Spinal cord (tissue), 10 donors: ENCODE measurements around the gene NRIP3. TPM values are rescaled to one million over a fixed set of nuclear protein-coding genes. Genes with fewer than 3 reads are reported as not detected.
"Not testable (repeated sequence)": the region's sequence is repeated elsewhere in the genome, so short reads cannot be mapped to it uniquely, and the experiment has no call there.

Source experiments
- DNase-seq, 6 donors: peaks; one replicate each; pipeline versions ENCODE4 v3.0.0 to v3.0.0-alpha.2; 2013 to 2015; ENCODE audit warnings: low spot score in 6 of 6, low read depth in 4 of 6
- H3K27ac ChIP-seq: one replicate; pipeline ENCODE4 v1.5.1; 2013; ENCODE audit warnings: low read depth, low read length, control low read depth
- H3K27me3 ChIP-seq: one replicate; pipeline ENCODE4 v1.6.1; 2013; ENCODE audit warnings: low read length; ENCODE audit not compliant: control insufficient read depth, insufficient read depth
- H3K36me3 ChIP-seq: one replicate; pipeline ENCODE4 v1.6.1; 2013; ENCODE audit warnings: low read length; ENCODE audit not compliant: control insufficient read depth, insufficient read depth
- H3K4me1 ChIP-seq: one replicate; pipeline ENCODE4 v1.6.1; 2013; ENCODE audit warnings: low read length; ENCODE audit not compliant: control insufficient read depth, insufficient read depth
- H3K4me3 ChIP-seq: one replicate; pipeline ENCODE4 v1.5.1; 2013; ENCODE audit warnings: low read depth, low read length, control low read depth
- H3K9me3 ChIP-seq: one replicate; pipeline ENCODE4 v1.6.1; 2013; ENCODE audit warnings: low read length; ENCODE audit not compliant: control insufficient read depth, insufficient read depth
- WGBS: methylation state at CpG from one replicate; pipeline ENCODE4 v1.1.5; 2013; ENCODE audit warnings: missing lambda C conversion rate; ENCODE audit not compliant: insufficient coverage; 5-methylcytosine and 5-hydroxymethylcytosine counted together
- polyA plus RNA-seq, 2 donors: library from polyadenylated mRNA; unstranded; fragments of 120-200 nt; gene quantifications; one replicate each; pipeline ENCODE4 v1.2.1, GENCODE V29; 2013; ENCODE audit not compliant: insufficient read length in 2 of 2
- total RNA-seq, 2 donors: library from RNA; depleted of rRNA in 1 of 2; stranded (reverse); fragments of 120-200 nt in 1 of 2; fragments of >200 nt in 1 of 2; gene quantifications; one replicate each; pipeline versions ENCODE4 v1.2.3 to v1.2.4, GENCODE V29; 2013 to 2014
- donor health status: healthy.

The NRIP3 gene
- total and polyA plus RNA-seq, 4 donors, result 9.9 to 57.1 (median 29.4) TPM

DNA sequence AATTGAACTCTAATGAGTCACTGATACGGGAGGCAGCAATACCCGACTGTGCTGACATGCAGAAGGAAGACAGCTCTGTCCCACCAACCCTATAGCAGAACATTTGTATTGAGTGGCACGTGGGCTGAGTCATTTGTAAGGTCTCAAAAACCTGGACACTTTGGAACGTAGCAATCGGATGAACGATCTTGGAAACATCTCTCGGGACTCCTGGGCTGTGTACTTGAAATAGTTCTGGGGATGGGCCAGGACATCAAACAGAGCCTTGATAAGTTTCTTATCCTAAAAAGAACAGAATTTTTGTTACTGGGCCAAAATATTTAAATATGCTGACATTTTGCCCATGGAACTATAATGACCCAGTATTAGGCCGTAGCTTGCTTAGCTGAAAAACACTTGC, 17.1 kb upstream of the NRIP3 start:
- H3K27me3 ChIP-seq, result no peaks in the 10 kb centered on the region
- H3K4me3 ChIP-seq, result no peak overlapping the region
- 67% methylated on average over 4 of the region's 8 CpGs for WGBS
- H3K36me3 ChIP-seq, result no peaks in the 10 kb centered on the region
- H3K27ac ChIP-seq, result no peak overlapping the region
- peaks cover 6% of the 10 kb centered on the region for H3K4me1 ChIP-seq
- DNase-seq, result no peak
- no peaks in the 10 kb centered on the region for H3K9me3 ChIP-seq

DNA sequence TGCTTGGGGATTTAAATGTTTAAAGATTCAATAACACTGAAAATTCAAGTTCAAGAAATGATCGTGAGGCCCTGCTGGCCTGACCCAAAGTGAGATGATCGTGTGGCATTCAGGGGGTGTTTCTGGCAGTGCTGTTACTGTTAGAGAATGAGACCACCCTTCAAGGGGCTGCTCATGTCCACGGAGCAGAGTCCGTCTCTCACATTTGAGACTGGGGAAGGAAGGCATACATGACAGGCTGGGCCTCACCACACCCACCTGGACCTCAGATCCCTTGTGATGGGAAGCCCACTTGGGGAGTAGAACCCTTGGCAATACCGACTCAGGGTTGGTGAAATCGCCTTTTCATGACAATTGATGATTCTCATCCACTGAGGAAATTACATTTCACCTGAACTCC, 16.1 kb upstream of the NRIP3 start:
- 95% methylated on average over 4 of the region's 6 CpGs for WGBS

DNA sequence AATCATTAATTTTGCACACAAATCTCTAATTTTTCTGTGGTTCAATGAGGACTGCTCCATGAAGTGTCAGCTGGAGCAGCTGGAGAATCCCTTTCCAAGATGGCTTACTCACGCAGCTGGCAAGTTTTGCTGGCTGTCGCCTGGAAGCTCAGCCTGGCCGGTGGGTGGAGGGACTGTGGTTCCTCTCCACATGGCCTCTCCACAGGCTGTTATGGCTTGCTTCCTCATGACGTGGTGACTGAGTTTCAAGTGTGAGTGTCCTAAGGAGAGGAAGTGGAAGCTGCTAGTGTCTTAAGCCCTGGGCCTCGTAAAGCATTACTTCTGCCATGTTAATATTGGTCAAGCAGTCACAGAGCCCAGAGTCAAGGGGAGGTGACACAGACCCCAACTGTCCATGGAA, 14.0 kb upstream of the NRIP3 start:
- Histone ChIP-seq H3K9me3 (no peaks in the 10 kb centered on the region), H3K27me3 (no peaks in the 10 kb centered on the region), H3K4me1 (peaks cover 9% of the 10 kb centered on the region), H3K36me3 (no peaks in the 10 kb centered on the region), H3K27ac (no peak overlapping the region), H3K4me3 (no peak overlapping the region)
- no peak for DNase-seq
- WGBS, result 91% methylated on average over 5 of the region's 5 CpGs

More for the DNA sequence above, 16.1 kb upstream of the NRIP3 start:
- Histone ChIP-seq H3K27ac (no peak overlapping the region), H3K9me3 (no peaks in the 10 kb centered on the region), H3K27me3 (no peaks in the 10 kb centered on the region), H3K4me3 (no peak overlapping the region), H3K4me1 (peaks cover 9% of the 10 kb centered on the region), H3K36me3 (no peaks in the 10 kb centered on the region)
- DNase-seq, result no peak

DNA sequence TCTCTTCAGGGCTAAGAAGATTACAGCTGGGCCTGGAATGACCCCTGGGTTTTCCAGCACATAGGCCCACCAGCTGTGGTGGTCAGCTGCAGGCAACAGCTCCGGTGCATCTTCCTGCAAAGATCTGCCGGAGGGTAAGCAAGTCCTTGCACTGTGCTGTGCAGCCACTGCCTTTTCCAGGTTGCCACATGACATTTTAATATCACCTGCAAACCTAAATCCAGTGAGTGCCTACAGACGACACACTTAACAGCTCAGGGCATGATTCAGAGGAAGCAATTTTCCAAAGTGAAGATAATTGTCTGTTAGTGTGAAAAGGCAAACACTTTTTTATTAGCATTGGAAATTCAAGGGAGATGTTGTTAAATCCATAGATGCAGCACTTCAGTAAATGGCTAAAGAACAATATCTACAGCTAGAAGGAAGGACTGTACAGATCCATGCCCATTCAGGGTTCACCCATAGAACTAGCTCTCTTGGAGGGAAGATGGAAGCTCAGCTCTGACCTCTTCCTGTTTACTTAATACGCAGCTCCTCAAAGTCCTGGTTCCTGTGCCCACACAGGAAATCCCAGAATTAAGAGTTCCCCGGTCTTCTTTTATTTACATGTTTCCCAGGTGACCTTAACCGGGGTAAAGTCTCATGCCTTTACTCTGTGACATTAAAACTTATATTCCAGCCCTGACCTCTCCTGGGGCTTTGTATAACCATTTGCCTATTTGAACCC, 13.3 kb upstream of the NRIP3 start:
- Histone ChIP-seq H3K4me3 (no peak overlapping the region), H3K27ac (no peak overlapping the region), H3K4me1 (peaks cover 9% of the 10 kb centered on the region), H3K9me3 (no peaks in the 10 kb centered on the region), H3K36me3 (no peaks in the 10 kb centered on the region), H3K27me3 (no peaks in the 10 kb centered on the region)
- DNase-seq, result no peak
- WGBS, result 85% methylated on average over 5 of the region's 6 CpGs

DNA sequence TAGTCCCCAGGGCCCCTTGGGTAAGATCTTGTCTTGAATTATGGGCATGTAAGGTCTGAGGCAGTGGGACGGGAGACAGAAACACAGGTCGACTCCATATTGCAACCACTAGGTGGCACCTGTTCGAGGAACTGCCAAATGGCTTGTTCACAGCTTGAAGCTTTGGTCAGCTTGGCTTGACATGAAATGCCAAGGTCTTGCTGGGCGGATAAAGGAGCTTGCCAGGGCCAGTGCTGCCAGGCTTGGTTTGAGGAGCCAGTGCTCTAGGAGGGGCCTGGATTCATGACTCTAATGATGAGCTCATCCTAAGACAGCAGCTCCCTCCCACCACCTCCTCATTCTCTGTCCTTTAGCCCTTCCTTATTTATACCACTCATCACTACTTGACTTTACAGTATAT, 11.9 kb upstream of the NRIP3 start:
- no peak overlapping the region for H3K27ac ChIP-seq
- no peaks in the 10 kb centered on the region for H3K36me3 ChIP-seq
- DNase-seq, result peak in 4 of 6 donors; percentile 47 to 89 (median 68)
- H3K4me3 ChIP-seq, result no peak overlapping the region
- peaks cover 9% of the 10 kb centered on the region for H3K4me1 ChIP-seq
- H3K27me3 ChIP-seq, result no peaks in the 10 kb centered on the region
- no peaks in the 10 kb centered on the region for H3K9me3 ChIP-seq
- WGBS, result 21% methylated on average over 4 of the region's 4 CpGs

DNA sequence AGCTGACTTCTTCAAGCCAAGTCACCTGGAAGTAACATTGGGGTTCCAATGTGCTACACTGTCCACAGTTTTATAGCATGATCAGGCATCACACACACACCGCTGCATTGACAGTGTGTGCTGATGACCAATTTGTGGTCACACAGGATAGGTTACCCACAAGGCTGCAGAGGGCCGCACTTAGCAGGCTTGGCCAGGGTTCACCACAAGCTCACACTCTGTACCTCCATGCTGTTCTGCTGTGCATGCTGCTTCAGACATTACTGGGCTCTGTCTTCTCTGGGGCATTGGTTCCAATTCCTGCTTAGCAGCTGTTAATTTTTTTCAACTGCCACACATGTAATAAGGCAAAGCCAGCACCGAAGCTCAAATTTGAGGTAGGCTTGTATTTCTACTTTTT, 11.0 kb upstream of the NRIP3 start:
- WGBS, result 98% methylated on average over 2 of the region's 3 CpGs
- Histone ChIP-seq H3K27me3 (no peaks in the 10 kb centered on the region), H3K4me1 (peaks cover 9% of the 10 kb centered on the region), H3K9me3 (no peaks in the 10 kb centered on the region), H3K27ac (no peak overlapping the region), H3K4me3 (no peak overlapping the region), H3K36me3 (no peaks in the 10 kb centered on the region)
- no peak for DNase-seq

DNA sequence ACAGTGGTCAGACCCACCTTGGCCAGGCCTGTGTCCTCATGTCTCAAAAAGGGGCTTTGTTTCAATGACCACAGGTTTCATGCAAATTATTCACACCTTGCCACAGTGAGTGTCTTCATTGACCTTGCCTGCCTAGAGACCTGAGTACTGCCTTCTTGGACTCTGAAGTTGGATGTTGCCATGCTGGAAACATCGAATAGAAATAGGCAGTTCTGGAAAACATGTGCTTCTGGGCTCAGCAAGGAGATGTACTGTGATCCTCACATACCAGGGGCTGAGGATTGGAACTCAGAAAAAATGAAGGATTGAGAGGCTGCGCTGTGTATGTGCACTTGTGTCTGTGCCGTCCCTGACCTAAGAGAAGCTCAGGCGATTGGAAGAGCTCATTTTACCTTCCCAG, 9.6 kb upstream of the NRIP3 start:
- H3K9me3 ChIP-seq, result no peaks in the 10 kb centered on the region
- no peak for DNase-seq
- H3K27ac ChIP-seq, result no peak overlapping the region
- H3K27me3 ChIP-seq, result no peaks in the 10 kb centered on the region
- 98% methylated on average over 4 of the region's 4 CpGs for WGBS
- no peaks in the 10 kb centered on the region for H3K36me3 ChIP-seq
- H3K4me3 ChIP-seq, result no peak overlapping the region
- H3K4me1 ChIP-seq, result peaks cover 9% of the 10 kb centered on the region

DNA sequence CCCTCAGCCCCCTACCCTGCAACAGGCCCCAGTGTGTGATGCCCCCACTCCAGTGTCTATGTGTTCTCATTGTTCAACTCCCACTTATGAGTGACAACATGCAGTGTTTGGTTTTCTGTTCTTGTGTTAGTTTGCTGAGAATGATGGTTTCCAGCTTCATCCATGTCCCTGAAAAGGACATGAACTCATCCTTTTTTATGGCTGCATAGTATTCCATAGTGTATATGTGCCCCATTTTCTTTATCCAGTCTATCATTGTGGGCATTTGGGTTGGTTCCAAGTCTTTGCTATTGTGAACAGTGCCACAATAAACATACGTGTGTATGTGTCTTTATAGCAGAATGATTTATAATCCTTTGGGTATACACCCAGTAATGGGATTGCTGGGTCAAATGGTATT, 5.7 kb upstream of the NRIP3 start:
- not testable (repeated sequence) for DNase-seq, H3K4me1 ChIP-seq, H3K4me3 ChIP-seq, H3K27ac ChIP-seq, H3K27me3 ChIP-seq, H3K36me3 ChIP-seq, H3K9me3 ChIP-seq
- no CpG with 5 or more reads among the region's 1 CpG for WGBS

DNA sequence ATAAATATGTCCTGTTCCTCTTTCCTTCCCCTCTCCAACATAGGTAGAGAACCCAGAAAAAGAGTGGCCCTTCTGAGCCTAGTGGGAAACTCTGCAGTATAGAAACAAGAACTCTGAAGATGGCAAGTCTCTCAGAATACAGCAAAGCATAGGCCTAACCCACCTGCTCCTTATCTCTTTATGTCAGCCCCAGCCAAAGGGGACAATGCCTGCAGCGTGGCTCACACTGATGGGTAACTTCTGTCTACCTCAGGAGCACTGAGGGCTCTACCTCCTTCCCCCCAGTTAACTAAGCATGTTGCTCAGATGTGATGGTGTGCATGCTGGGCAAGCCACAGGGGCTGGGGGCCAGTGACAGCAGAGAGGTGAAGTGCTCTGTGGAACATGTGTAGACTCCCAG, 4.9 kb upstream of the NRIP3 start:
- WGBS, result 86% methylated on average over 1 of the region's 1 CpG
- Histone ChIP-seq H3K4me1 (peaks cover 8% of the 10 kb centered on the region), H3K4me3 (no peak overlapping the region), H3K27me3 (peaks cover 3% of the 10 kb centered on the region), H3K27ac (no peak overlapping the region), H3K9me3 (no peaks in the 10 kb centered on the region), H3K36me3 (no peaks in the 10 kb centered on the region)
- no peak for DNase-seq

DNA sequence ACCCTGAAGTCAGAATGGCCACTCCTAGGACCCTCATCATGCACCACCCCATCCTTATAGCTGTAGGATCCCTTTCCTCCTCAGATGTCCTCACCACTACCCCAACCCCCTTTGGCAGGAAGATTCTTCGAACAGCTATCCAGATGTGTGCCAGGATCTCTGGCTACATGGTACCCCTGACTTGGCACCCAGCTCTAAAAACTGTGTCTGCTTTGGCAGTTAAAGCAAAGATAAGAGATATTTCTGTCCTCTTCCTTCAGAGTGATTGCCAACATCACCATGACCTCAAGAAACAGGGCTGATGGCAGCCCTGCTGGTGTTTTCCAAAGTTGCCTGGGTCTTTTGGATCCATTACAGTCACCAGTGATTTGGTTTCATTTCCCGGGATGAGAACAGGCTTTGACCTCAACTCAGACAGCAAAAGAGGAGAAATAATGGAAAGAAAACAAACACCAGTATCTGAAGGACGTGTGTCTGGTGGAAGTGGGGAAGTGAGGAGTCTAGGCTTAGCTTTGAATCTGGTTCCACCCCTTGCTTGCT, 4.3 kb upstream of the NRIP3 start:
- Histone ChIP-seq H3K9me3 (no peaks in the 10 kb centered on the region), H3K36me3 (no peaks in the 10 kb centered on the region), H3K27ac (no peak overlapping the region), H3K4me3 (no peak overlapping the region), H3K27me3 (peaks cover 9% of the 10 kb centered on the region), H3K4me1 (peaks cover 13% of the 10 kb centered on the region)
- no peak for DNase-seq
- 38% methylated on average over 2 of the region's 3 CpGs for WGBS
